ENCODE data around the gene CCL11. TPM values are rescaled to one million over a fixed set of nuclear protein-coding genes. Genes with fewer than 3 reads are reported as not detected.

CCL11 gene
- total RNA-seq, 1 experiment from 2014 or later: not detected

GRCh38 chr17:34251186-34251585 is 34.4 kb upstream of the CCL11 start:
- peaks cover 17% of the 10 kb centered on the region for H3K4me1 Mint-ChIP-seq (ENCODE audit: low read depth, unreplicated experiment)
- CTCF ChIA-PET: no interaction called here
- no peaks in the 10 kb centered on the region for H3K36me3 Mint-ChIP-seq (ENCODE audit: insufficient read depth, unreplicated experiment)
- no peak for DNase-seq
- intact Hi-C loops (cut with micrococcal nuclease; ENCODE audit: unreplicated experiment): no loop called here
- H3K27ac Mint-ChIP-seq (ENCODE audit: unreplicated experiment): no peak overlapping the region
- no peaks in the 10 kb centered on the region for H3K9me3 Mint-ChIP-seq (ENCODE audit: low read depth, unreplicated experiment)
- BruUV-seq (replicated peaks): no TSS peak
- TF ChIP-seq CTCF (IDR thresholded peaks at IDR 0.05; ENCODE audit: unreplicated experiment): no peak
- peaks cover 52% of the 10 kb centered on the region for H3K27me3 Mint-ChIP-seq (ENCODE audit: unreplicated experiment)
- H3K4me3 Mint-ChIP-seq (ENCODE audit: low read depth, unreplicated experiment): no peak overlapping the region

GRCh38 chr17:34252095-34252443 is 33.5 kb upstream of the CCL11 start:
- TF ChIP-seq CTCF (IDR thresholded peaks at IDR 0.05; ENCODE audit: unreplicated experiment): no peak
- no peak overlapping the region for H3K27ac Mint-ChIP-seq (ENCODE audit: unreplicated experiment)
- H3K4me1 Mint-ChIP-seq (ENCODE audit: low read depth, unreplicated experiment): peaks cover 17% of the 10 kb centered on the region
- intact Hi-C loops (cut with micrococcal nuclease; ENCODE audit: unreplicated experiment): no loop called here
- H3K4me3 Mint-ChIP-seq (ENCODE audit: low read depth, unreplicated experiment): no peak overlapping the region
- DNase-seq: no peak
- BruUV-seq (replicated peaks): no TSS peak
- H3K36me3 Mint-ChIP-seq (ENCODE audit: insufficient read depth, unreplicated experiment): no peaks in the 10 kb centered on the region
- no peaks in the 10 kb centered on the region for H3K9me3 Mint-ChIP-seq (ENCODE audit: low read depth, unreplicated experiment)
- H3K27me3 Mint-ChIP-seq (ENCODE audit: unreplicated experiment): peaks cover 61% of the 10 kb centered on the region
- CTCF ChIA-PET: interaction anchor here (1.2 kb wide), 1 partner anchor 110 kb away, joined by 4 read pairs; no protein-coding TSS in a partner anchor

- Mint-ChIP-seq H3K4me1 (ENCODE audit: low read depth, unreplicated experiment) (peaks cover 17% of the 10 kb centered on the region), H3K9me3 (ENCODE audit: low read depth, unreplicated experiment) (no peaks in the 10 kb centered on the region), H3K36me3 (ENCODE audit: insufficient read depth, unreplicated experiment) (no peaks in the 10 kb centered on the region), H3K4me3 (ENCODE audit: low read depth, unreplicated experiment) (no peak overlapping the region), H3K27me3 (ENCODE audit: unreplicated experiment) (peaks cover 66% of the 10 kb centered on the region), H3K27ac (ENCODE audit: unreplicated experiment) (no peak overlapping the region)
- BruUV-seq (replicated peaks): no TSS peak
- CTCF ChIA-PET: interaction anchor here (1.2 kb wide), 1 partner anchor 109 kb away, joined by 4 read pairs; no protein-coding TSS in a partner anchor
- TF ChIP-seq CTCF (IDR thresholded peaks at IDR 0.05; ENCODE audit: unreplicated experiment): no peak
- intact Hi-C loops (cut with micrococcal nuclease; ENCODE audit: unreplicated experiment): no loop called here
- DNase-seq: peak; percentile 38
Measured at GRCh38 chr17:34252444-34253138, 33.0 kb upstream of the CCL11 start.

GRCh38 chr17:34253139-34253525 is 32.4 kb upstream of the CCL11 start:
- Mint-ChIP-seq H3K27ac (ENCODE audit: unreplicated experiment) (no peak overlapping the region), H3K4me1 (ENCODE audit: low read depth, unreplicated experiment) (peaks cover 17% of the 10 kb centered on the region), H3K36me3 (ENCODE audit: insufficient read depth, unreplicated experiment) (no peaks in the 10 kb centered on the region), H3K4me3 (ENCODE audit: low read depth, unreplicated experiment) (no peak overlapping the region), H3K27me3 (ENCODE audit: unreplicated experiment) (peaks cover 66% of the 10 kb centered on the region), H3K9me3 (ENCODE audit: low read depth, unreplicated experiment) (no peaks in the 10 kb centered on the region)
- DNase-seq: no peak
- TF ChIP-seq CTCF (IDR thresholded peaks at IDR 0.05; ENCODE audit: unreplicated experiment): no peak
- intact Hi-C loops (cut with micrococcal nuclease; ENCODE audit: unreplicated experiment): no loop called here
- BruUV-seq (replicated peaks): no TSS peak
- CTCF ChIA-PET: interaction anchor here (1.2 kb wide), 1 partner anchor 109 kb away, joined by 4 read pairs; no protein-coding TSS in a partner anchor
